PC-3 (cell line): ENCODE data around the gene ZYX. TPM values are rescaled to one million over a fixed set of nuclear protein-coding genes. Genes with fewer than 3 reads are reported as not detected.

Experiments used
- ATAC-seq: fragments of 200-7000 bp; cut with Tn5 transposase; 2 replicates; pipeline ENCODE4 v1.9.1; 2020; ENCODE audit warnings: mild to moderate bottlenecking, moderate library complexity
- BruUV-seq: library from RNA; stranded (reverse); fragments of 400-500 nt; replicated peaks from 2 replicates; lab custom pipeline; 2021; lab: Mats Ljungman, UMichigan
- CTCF ChIA-PET: fragments of 300-600 bp; sonication (Branson Sonifier 250); formaldehyde crosslinking; loops from one replicate; lab custom pipeline; 2022; ENCODE audit warnings: antibody characterized with exemption; lab: Charles Lee
- POLR2A ChIA-PET: fragments of 300-600 bp; sonication (Branson Sonifier 250); formaldehyde crosslinking; loops from one replicate; lab custom pipeline; 2022; ENCODE audit warnings: antibody characterized with exemption; ENCODE audit not compliant: unreplicated experiment; lab: Charles Lee
- DNase-seq: peaks from one replicate; pipeline ENCODE4 v3.0.0-alpha.2; 2015
- H2AFZ ChIP-seq: fragments of 300-600 bp; sonication (generic); 2 replicates; pipeline ENCODE4 v1.6.0; 2016; ENCODE audit warnings: antibody characterized with exemption, low read length
- H3F3A ChIP-seq: fragments of 300-600 bp; sonication (generic); one replicate; pipeline ENCODE4 v1.6.0; 2017; ENCODE audit warnings: antibody characterized with exemption, low read length, control low read depth, mild to moderate bottlenecking; ENCODE audit not compliant: unreplicated experiment
- H3K27ac ChIP-seq: fragments of 300-600 bp; sonication (generic); 2 replicates; pipeline ENCODE4 v1.5.1; 2016; ENCODE audit warnings: mild to moderate bottlenecking, low read length
- H3K27me3 ChIP-seq: fragments of 300-600 bp; sonication (generic); 2 replicates; pipeline ENCODE4 v1.6.1; 2016; ENCODE audit warnings: low read length, mixed read lengths
- H3K36me3 ChIP-seq: fragments of 300-600 bp; sonication (generic); 2 replicates; pipeline ENCODE4 v1.6.1; 2016; ENCODE audit warnings: low read depth, mixed run types, low read length, mixed read lengths
- H3K4me1 ChIP-seq: fragments of 300-600 bp; sonication (generic); 2 replicates; pipeline ENCODE4 v1.5.1; 2016; ENCODE audit warnings: low read length; ENCODE audit not compliant: insufficient read depth
- H3K4me2 ChIP-seq: fragments of 300-600 bp; sonication (generic); 2 replicates; pipeline ENCODE4 v1.6.0; 2016; ENCODE audit warnings: low read length
- H3K4me3 ChIP-seq: fragments of 300-600 bp; sonication (generic); 2 replicates; pipeline ENCODE4 v1.5.1; 2016; ENCODE audit warnings: mild to moderate bottlenecking, low read length, mixed read lengths
- H3K79me2 ChIP-seq: fragments of 300-600 bp; sonication (generic); 2 replicates; pipeline ENCODE4 v1.6.1; 2017; ENCODE audit warnings: low read length, mixed read lengths
- H3K9ac ChIP-seq: fragments of 300-600 bp; sonication (generic); 2 replicates; pipeline ENCODE4 v1.6.0; 2016; ENCODE audit warnings: mild to moderate bottlenecking, low read length
- H3K9me2 ChIP-seq: fragments of 300-600 bp; sonication (generic); replicated peaks from 2 replicates; pipeline ENCODE4 v1.6.1; 2016; ENCODE audit warnings: mixed run types, low read length, mixed read lengths
- H3K9me3 ChIP-seq: fragments of 300-600 bp; sonication (generic); 2 replicates; pipeline ENCODE4 v1.6.1; 2016; ENCODE audit warnings: low read length, mixed read lengths
- H4K20me1 ChIP-seq: fragments of 300-600 bp; sonication (generic); 2 replicates; pipeline ENCODE4 v1.6.1; 2016; ENCODE audit warnings: low read length, mixed read lengths
- EZH2 ChIP-seq: fragments of 300-600 bp; sonication (generic); IDR thresholded peaks from one replicate; pipeline ENCODE4 v1.6.1; 2017; ENCODE audit warnings: antibody characterized with exemption, mild to moderate bottlenecking, low read length; ENCODE audit not compliant: unreplicated experiment
- EZH2phosphoT487 ChIP-seq: fragments of 300-600 bp; sonication (generic); IDR thresholded peaks from 2 replicates; pipeline ENCODE4 v1.6.1; 2018; ENCODE audit warnings: mild to moderate bottlenecking, antibody characterized with exemption, low read length, borderline replicate concordance
- intact Hi-C: fragments of 100-400 bp; cut with micrococcal nuclease; formaldehyde crosslinking; loops from 2 replicates; pipeline ENCODE4 v1.9.0; 2023
- total RNA-seq: library from RNA; depleted of rRNA; stranded (reverse); fragments of >200 nt; gene quantifications from 2 replicates; pipeline ENCODE4 v1.2.3, GENCODE V29; 2014
- TF ChIP-seq, protein P1 (sequence below): fragments of 300-600 bp; sonication (generic); conservative IDR thresholded peaks from 2 replicates; pipeline ENCODE4 v1.5.1; 2017; ENCODE audit warnings: antibody characterized with exemption, low read depth, mild to moderate bottlenecking, low read length

The ZYX gene
- total RNA-seq, 1 experiment from 2014 or later, result 108 TPM

DNA sequence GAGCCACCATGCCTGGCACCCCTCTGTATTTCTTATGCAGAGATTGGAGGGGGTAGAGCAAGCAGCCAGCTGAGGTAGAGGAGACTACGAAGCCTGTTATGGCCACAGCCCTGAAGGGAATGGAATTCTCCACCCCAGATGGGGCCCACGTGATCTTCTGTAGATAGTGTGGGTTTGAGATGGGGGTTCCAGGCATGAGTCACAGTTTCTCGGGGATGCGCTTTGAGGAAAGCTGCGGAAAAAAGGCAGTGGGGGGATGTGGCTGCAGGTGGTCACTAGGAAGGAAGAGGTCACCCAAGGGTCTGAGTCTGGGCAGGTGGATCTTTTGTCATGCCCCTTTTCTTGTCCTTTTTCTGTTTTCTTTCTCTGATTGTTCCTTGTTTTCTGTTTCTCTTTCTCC, 30.1 kb upstream of the ZYX start:
- BruUV-seq, result no TSS peak
- DNase-seq, result no peak
- Histone ChIP-seq H3K4me2 (no peak overlapping the region), H3K4me1 (no peaks in the 10 kb centered on the region), H3K9me3 (no peaks in the 10 kb centered on the region), H3F3A (no peaks in the 10 kb centered on the region), H3K27me3 (no peaks in the 10 kb centered on the region), H3K79me2 (no peaks in the 10 kb centered on the region), H3K36me3 (no peaks in the 10 kb centered on the region), H3K9me2 (no peaks in the 10 kb centered on the region), H3K27ac (no peak overlapping the region), H2AFZ (no peak overlapping the region), H3K4me3 (no peak overlapping the region), H4K20me1 (no peaks in the 10 kb centered on the region), H3K9ac (no peak overlapping the region)
- ChIA-PET POLR2A (no interaction called here), CTCF (no interaction called here)
- intact Hi-C loops, result no loop called here
- TF ChIP-seq EZH2phosphoT487 (no peak), EZH2 (no peak)
- TF ChIP-seq, protein P1, sequence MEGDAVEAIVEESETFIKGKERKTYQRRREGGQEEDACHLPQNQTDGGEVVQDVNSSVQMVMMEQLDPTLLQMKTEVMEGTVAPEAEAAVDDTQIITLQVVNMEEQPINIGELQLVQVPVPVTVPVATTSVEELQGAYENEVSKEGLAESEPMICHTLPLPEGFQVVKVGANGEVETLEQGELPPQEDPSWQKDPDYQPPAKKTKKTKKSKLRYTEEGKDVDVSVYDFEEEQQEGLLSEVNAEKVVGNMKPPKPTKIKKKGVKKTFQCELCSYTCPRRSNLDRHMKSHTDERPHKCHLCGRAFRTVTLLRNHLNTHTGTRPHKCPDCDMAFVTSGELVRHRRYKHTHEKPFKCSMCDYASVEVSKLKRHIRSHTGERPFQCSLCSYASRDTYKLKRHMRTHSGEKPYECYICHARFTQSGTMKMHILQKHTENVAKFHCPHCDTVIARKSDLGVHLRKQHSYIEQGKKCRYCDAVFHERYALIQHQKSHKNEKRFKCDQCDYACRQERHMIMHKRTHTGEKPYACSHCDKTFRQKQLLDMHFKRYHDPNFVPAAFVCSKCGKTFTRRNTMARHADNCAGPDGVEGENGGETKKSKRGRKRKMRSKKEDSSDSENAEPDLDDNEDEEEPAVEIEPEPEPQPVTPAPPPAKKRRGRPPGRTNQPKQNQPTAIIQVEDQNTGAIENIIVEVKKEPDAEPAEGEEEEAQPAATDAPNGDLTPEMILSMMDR, result no peak
- no peak for ATAC-seq

DNA sequence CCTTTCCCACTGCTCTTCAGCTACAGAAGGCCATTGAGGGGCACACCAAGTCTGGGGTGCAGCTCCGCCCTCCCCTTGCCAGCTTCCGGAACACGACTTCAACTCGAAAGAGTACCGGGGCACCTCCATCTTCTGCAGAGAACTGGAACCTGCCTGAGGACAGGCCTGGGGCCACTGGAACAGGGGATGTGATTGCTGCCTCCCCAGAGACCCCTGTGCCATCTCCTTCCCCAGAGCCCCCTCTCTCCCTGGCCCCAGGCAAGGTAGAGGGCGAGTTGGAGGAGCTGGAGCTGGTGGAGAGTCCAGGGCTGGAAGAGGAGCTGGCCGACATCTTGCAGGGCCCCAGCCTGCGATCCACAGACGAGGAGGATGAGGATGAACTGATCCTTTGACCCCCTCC, 29.6 kb upstream of the ZYX start:
- H3K9ac ChIP-seq, result no peak overlapping the region

DNA sequence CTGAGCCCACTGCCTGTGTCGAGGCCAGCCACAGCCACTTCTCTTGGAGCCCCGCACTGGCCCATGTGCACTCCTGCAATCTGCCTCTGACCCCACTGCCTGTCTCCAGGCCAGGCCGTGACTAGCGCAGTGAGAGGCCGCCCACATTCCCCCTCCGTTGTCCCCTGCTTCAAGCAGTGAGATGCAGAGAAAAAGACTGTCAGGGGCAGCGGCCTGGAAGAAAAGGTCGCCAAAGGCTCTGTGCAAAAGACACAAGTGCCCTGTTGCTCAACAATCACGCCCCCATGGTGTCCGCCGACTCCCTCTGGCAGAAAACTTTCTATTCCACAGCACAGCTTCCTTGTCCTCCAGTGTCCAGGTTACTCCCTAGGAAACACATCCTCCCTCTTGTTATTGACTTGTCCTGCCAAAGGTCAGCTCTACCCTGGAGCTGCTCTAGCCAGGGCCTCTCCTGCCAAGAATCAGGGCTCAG, 28.6 kb upstream of the ZYX start:
- Histone ChIP-seq H3K4me1 (no peaks in the 10 kb centered on the region), H3K4me2 (no peak overlapping the region), H3F3A (no peaks in the 10 kb centered on the region), H3K79me2 (no peaks in the 10 kb centered on the region), H4K20me1 (no peaks in the 10 kb centered on the region), H2AFZ (no peak overlapping the region), H3K9ac (no peak overlapping the region), H3K36me3 (no peaks in the 10 kb centered on the region), H3K27me3 (no peaks in the 10 kb centered on the region), H3K9me3 (no peaks in the 10 kb centered on the region), H3K4me3 (no peak overlapping the region), H3K27ac (no peak overlapping the region), H3K9me2 (no peaks in the 10 kb centered on the region)
- intact Hi-C loops, result no loop called here
- DNase-seq (no peak), ATAC-seq (no peak)
- no peak for TF ChIP-seq EZH2
- TF ChIP-seq, protein P1, result no peak
- TF ChIP-seq EZH2phosphoT487, result no peak
- CTCF ChIA-PET, result no interaction called here
- no TSS peak for BruUV-seq
- POLR2A ChIA-PET, result no interaction called here

More for the DNA sequence above, 29.6 kb upstream of the ZYX start:
- no peaks in the 10 kb centered on the region for H3K79me2 ChIP-seq
- H3F3A ChIP-seq, result no peaks in the 10 kb centered on the region
- H3K36me3 ChIP-seq, result no peaks in the 10 kb centered on the region
- DNase-seq (no peak), ATAC-seq (no peak)
- no peak overlapping the region for H3K27ac ChIP-seq
- no peak overlapping the region for H2AFZ ChIP-seq
- H3K4me1 ChIP-seq, result no peaks in the 10 kb centered on the region
- ChIA-PET POLR2A (no interaction called here), CTCF (no interaction called here)
- H3K9me2 ChIP-seq, result no peaks in the 10 kb centered on the region
- no peak overlapping the region for H3K4me3 ChIP-seq
- no peaks in the 10 kb centered on the region for H4K20me1 ChIP-seq
- intact Hi-C loops, result no loop called here
- BruUV-seq, result no TSS peak
- no peaks in the 10 kb centered on the region for H3K27me3 ChIP-seq
- no peaks in the 10 kb centered on the region for H3K9me3 ChIP-seq
- TF ChIP-seq EZH2, result no peak
- TF ChIP-seq, protein P1, result no peak
- no peak for TF ChIP-seq EZH2phosphoT487
- H3K4me2 ChIP-seq, result no peak overlapping the region
